Stimulated activated CD4-positive, alpha-beta T cell treated with anti-CD3 and anti-CD28 coated beads, TNF-alpha, amount 100 ng/mL, for 24 hours (primary cell): ENCODE results near the gene DISC1.
"Not testable (repeated sequence)": the region's sequence is repeated elsewhere in the genome, so short reads cannot be mapped to it uniquely, and the experiment has no call there.

Experiments
- DNase-seq, 3 experiments: peaks; one replicate each; pipeline ENCODE4 v3.0.0-alpha.2; 2020; ENCODE audit warnings: low read depth in 3 of 3

Gene DISC1

GRCh38 chr1:231626535-231626950 lies at the start of gene DISC1:
DISC1 (plus strand) TSS chr1:231626790; CDS start chr1:231626868, 78 bp downstream.
- peak in 2 of 3 experiments; percentile 37 to 62 for DNase-seq

- DNase-seq = no peak
Observed at GRCh38 chr1:231576804-231577718, 49.5 kb upstream of the DISC1 start.

GRCh38 chr1:231580874-231581273 lies 45.7 kb upstream of the DISC1 start:
- no peak for DNase-seq

- DNase-seq = no peak
Observed at GRCh38 chr1:231581859-231582258, 44.7 kb upstream of the DISC1 start.

GRCh38 chr1:231583376-231583775 lies 43.2 kb upstream of the DISC1 start:
- DNase-seq = no peak

- no peak for DNase-seq
Observed at GRCh38 chr1:231584117-231584516, 42.5 kb upstream of the DISC1 start.

- DNase-seq = no peak
Observed at GRCh38 chr1:231584921-231585320, 41.7 kb upstream of the DISC1 start.

- peak in 2 of 3 experiments; percentile 10 to 18 for DNase-seq
Observed at GRCh38 chr1:231590453-231591198, 36.0 kb upstream of the DISC1 start.

- DNase-seq = no peak
Observed at GRCh38 chr1:231591466-231591865, 35.1 kb upstream of the DISC1 start.

- no peak for DNase-seq
Observed at GRCh38 chr1:231592809-231593208, 33.8 kb upstream of the DISC1 start.

GRCh38 chr1:231593264-231593663 lies 33.3 kb upstream of the DISC1 start:
- not testable (repeated sequence) for DNase-seq

- no peak for DNase-seq
Observed at GRCh38 chr1:231594123-231594522, 32.5 kb upstream of the DISC1 start.

GRCh38 chr1:231594749-231595148 lies 31.8 kb upstream of the DISC1 start:
- DNase-seq = no peak

GRCh38 chr1:231596337-231596791 lies 30.2 kb upstream of the DISC1 start:
- DNase-seq = no peak

GRCh38 chr1:231597971-231598370 lies 28.6 kb upstream of the DISC1 start:
- no peak for DNase-seq

GRCh38 chr1:231600458-231600976 lies 26.1 kb upstream of the DISC1 start:
- no peak for DNase-seq

GRCh38 chr1:231601824-231602672 lies 24.5 kb upstream of the DISC1 start:
- DNase-seq = no peak

- no peak for DNase-seq
Observed at GRCh38 chr1:231602673-231602984, 24.0 kb upstream of the DISC1 start.

GRCh38 chr1:231603598-231604275 lies 22.9 kb upstream of the DISC1 start:
- DNase-seq = no peak

GRCh38 chr1:231604276-231604621 lies 22.3 kb upstream of the DISC1 start:
- DNase-seq = no peak
